Neuronal stem cell (in vitro differentiated cells): ENCODE results near the gene AATK.
A peak's percentile ranks its signal among the peaks of the same experiment; 100 is the strongest.

ENCODE experiments used
- DNase-seq: peaks from one replicate; pipeline ENCODE4 v3.0.0-alpha.2; 2013; ENCODE audit warnings: low spot score
- H2AFZ ChIP-seq: one replicate; pipeline ENCODE4 v1.6.1; 2013; ENCODE audit warnings: mild to moderate bottlenecking, low read length, inconsistent platforms
- H2AK5ac ChIP-seq: 2 replicates; pipeline ENCODE4 v1.6.1; 2013; ENCODE audit warnings: low read depth, mild to moderate bottlenecking, inconsistent platforms, low read length, moderate library complexity, mixed read lengths
- H2BK120ac ChIP-seq: 2 replicates; pipeline ENCODE4 v1.6.1; 2013; ENCODE audit warnings: low read depth, mild to moderate bottlenecking, inconsistent platforms, low read length, moderate library complexity, mixed read lengths
- H2BK12ac ChIP-seq: one replicate; pipeline ENCODE4 v1.6.1; 2013; ENCODE audit warnings: low read length, inconsistent platforms
- H2BK15ac ChIP-seq: 2 replicates; pipeline ENCODE4 v1.6.1; 2013; ENCODE audit warnings: mild to moderate bottlenecking, low read length, inconsistent platforms, mixed read lengths
- H2BK5ac ChIP-seq: one replicate; pipeline ENCODE4 v1.6.1; 2013; ENCODE audit warnings: inconsistent platforms, mild to moderate bottlenecking, low read length, moderate library complexity
- H3K14ac ChIP-seq: one replicate; pipeline ENCODE4 v1.6.1; 2013; ENCODE audit warnings: low read length, inconsistent platforms
- H3K18ac ChIP-seq: 2 replicates; pipeline ENCODE4 v1.6.1; 2013; ENCODE audit warnings: low read length, inconsistent platforms
- H3K23ac ChIP-seq: 2 replicates; pipeline ENCODE4 v1.6.1; 2013; ENCODE audit warnings: low read depth, mild to moderate bottlenecking, mixed read lengths, low read length, inconsistent platforms; ENCODE audit not compliant: poor library complexity
- H3K27ac ChIP-seq: replicated peaks from 3 replicates; pipeline ENCODE4 v1.5.1; 2013; ENCODE audit warnings: low read length, inconsistent platforms
- H3K27me3 ChIP-seq, 3 experiments: 2 replicates each; pipeline ENCODE4 v1.6.1; 2013; ENCODE audit warnings: low read length in 3 of 3, mild to moderate bottlenecking in 2 of 3, inconsistent platforms in 1 of 3, low read depth in 1 of 3, mixed read lengths in 1 of 3, moderate library complexity in 1 of 3; ENCODE audit not compliant: control insufficient read depth in 3 of 3, insufficient read depth in 3 of 3
- H3K36me3 ChIP-seq, 2 donors: replicated peaks in 1 of 2; 2 replicates each; pipeline ENCODE4 v1.6.1; 2013; ENCODE audit warnings: low read length in 2 of 2; ENCODE audit not compliant: control insufficient read depth in 2 of 2, insufficient read depth in 2 of 2
- H3K4ac ChIP-seq: 2 replicates; pipeline ENCODE4 v1.6.1; 2013; ENCODE audit warnings: inconsistent platforms, mild to moderate bottlenecking, low read length, moderate library complexity
- H3K4me1 ChIP-seq, 2 donors: 1 replicate in 1 of 2; 2 replicates in 1 of 2; pipeline ENCODE4 v1.6.1; 2013; ENCODE audit warnings: low read length in 2 of 2, low read depth in 1 of 2; ENCODE audit not compliant: control insufficient read depth in 2 of 2, insufficient read depth in 1 of 2
- H3K4me2 ChIP-seq: one replicate; pipeline ENCODE4 v1.6.1; 2013; ENCODE audit warnings: mild to moderate bottlenecking, low read length, inconsistent platforms; ENCODE audit not compliant: insufficient read depth, poor library complexity, severe bottlenecking
- H3K4me3 ChIP-seq, 2 donors: 2 replicates each; pipeline ENCODE4 v1.5.1; 2013; ENCODE audit warnings: low read length in 2 of 2, mild to moderate bottlenecking in 2 of 2, inconsistent platforms in 1 of 2, moderate library complexity in 1 of 2
- H3K79me1 ChIP-seq: one replicate; pipeline ENCODE4 v1.6.1; 2013; ENCODE audit warnings: low read depth, mild to moderate bottlenecking, inconsistent platforms, low read length, moderate library complexity
- H3K9ac ChIP-seq: one replicate; pipeline ENCODE4 v1.6.1; 2013; ENCODE audit warnings: mild to moderate bottlenecking, low read depth, low read length, inconsistent platforms; ENCODE audit not compliant: poor library complexity
- H3K9me3 ChIP-seq, 2 donors: replicated peaks in 1 of 2; 2 replicates each; pipeline versions ENCODE3 to v1.6.1; 2013; ENCODE audit warnings: low read length in 2 of 2, mild to moderate bottlenecking in 2 of 2, inconsistent platforms in 1 of 2, low read depth in 1 of 2, mixed read lengths in 1 of 2, moderate library complexity in 1 of 2; ENCODE audit not compliant: control insufficient read depth in 2 of 2, insufficient read depth in 1 of 2
- H4K8ac ChIP-seq: one replicate; pipeline ENCODE4 v1.6.1; 2013; ENCODE audit warnings: low read depth, mild to moderate bottlenecking, inconsistent platforms, low read length, moderate library complexity
- H4K91ac ChIP-seq: one replicate; pipeline ENCODE4 v1.6.1; 2013; ENCODE audit warnings: low read length, low read depth, mild to moderate bottlenecking, inconsistent platforms; ENCODE audit not compliant: poor library complexity
- WGBS, 2 donors: extraction: QIAGEN DNeasy Blood & Tissue Kit; methylation state at CpG; one replicate each; pipeline ENCODE4 v1.1.7; 2013; ENCODE audit warnings: missing lambda C conversion rate in 2 of 2, mixed read lengths in 1 of 2; ENCODE audit not compliant: insufficient read length in 2 of 2, insufficient replicate concordance in 1 of 2; ENCODE audit errors: extremely low coverage in 2 of 2; 5-methylcytosine and 5-hydroxymethylcytosine counted together

AATK gene

GRCh38 chr17:81181811-81182185, 15.8 kb upstream of the AATK start:
- H2AK5ac ChIP-seq: peak overlapping the region; percentile 95
- peaks cover 4% of the 10 kb centered on the region for H3K79me1 ChIP-seq
- no peak overlapping the region for H3K27ac ChIP-seq
- H2BK12ac ChIP-seq: peak overlapping the region; percentile 73
- H2BK5ac ChIP-seq: no peak overlapping the region
- DNase-seq: no peak
- no peak overlapping the region for H2BK15ac ChIP-seq
- no peak overlapping the region for H3K9ac ChIP-seq
- no CpG with 5 or more reads among the region's 19 CpGs for WGBS, 2 donors
- H2AFZ ChIP-seq: no peak overlapping the region
- no peak overlapping the region for H3K4ac ChIP-seq
- no peak overlapping the region for H3K4me3 ChIP-seq
- H3K36me3 ChIP-seq: no peaks in the 10 kb centered on the region
- H3K9me3 ChIP-seq: peaks cover 0 to 4% of the 10 kb centered on the region in 2 donors
- H4K91ac ChIP-seq: no peak overlapping the region
- peak overlapping the region; percentile 71 for H3K18ac ChIP-seq
- H3K4me1 ChIP-seq: peaks cover 0 to 3% of the 10 kb centered on the region in 2 donors
- no peak overlapping the region for H3K4me2 ChIP-seq
- no peak overlapping the region for H2BK120ac ChIP-seq
- H3K23ac ChIP-seq: peak overlapping the region; percentile 20
- no peak overlapping the region for H4K8ac ChIP-seq
- H3K27me3 ChIP-seq: no peaks in the 10 kb centered on the region
- H3K14ac ChIP-seq: no peak overlapping the region

- H2BK5ac ChIP-seq: no peak overlapping the region
- H3K4ac ChIP-seq: peak overlapping the region; percentile 11
- peak overlapping the region; percentile 49 for H2BK15ac ChIP-seq
- no peak for DNase-seq
- H3K9me3 ChIP-seq: peaks cover 0 to 4% of the 10 kb centered on the region in 2 donors
- no peak overlapping the region for H3K27ac ChIP-seq
- H3K18ac ChIP-seq: peak overlapping the region; percentile 87
- H2BK120ac ChIP-seq: no peak overlapping the region
- no peak overlapping the region for H2AFZ ChIP-seq
- H3K14ac ChIP-seq: no peak overlapping the region
- H4K8ac ChIP-seq: peak overlapping the region; percentile 65
- H2AK5ac ChIP-seq: peak overlapping the region; percentile 95
- peaks cover 4% of the 10 kb centered on the region for H3K79me1 ChIP-seq
- peak overlapping the region; percentile 9 for H3K9ac ChIP-seq
- H3K4me3 ChIP-seq: no peak overlapping the region
- no peaks in the 10 kb centered on the region for H3K27me3 ChIP-seq
- no peak overlapping the region for H3K4me2 ChIP-seq
- H3K23ac ChIP-seq: peak overlapping the region; percentile 89
- H4K91ac ChIP-seq: no peak overlapping the region
- H3K4me1 ChIP-seq: peaks cover 0 to 3% of the 10 kb centered on the region in 2 donors
- peak overlapping the region; percentile 73 for H2BK12ac ChIP-seq
- H3K36me3 ChIP-seq: no peaks in the 10 kb centered on the region
- WGBS, 2 donors: no CpG with 5 or more reads among the region's 49 CpGs
Measured at GRCh38 chr17:81180836-81181810, 15.1 kb upstream of the AATK start.

- H3K23ac ChIP-seq: no peak overlapping the region
- peak overlapping the region; percentile 80 for H3K18ac ChIP-seq
- H3K27me3 ChIP-seq: no peaks in the 10 kb centered on the region
- H3K79me1 ChIP-seq: peaks cover 4% of the 10 kb centered on the region
- no peak overlapping the region for H3K27ac ChIP-seq
- WGBS, 2 donors: no CpG with 5 or more reads among the region's 12 CpGs
- no peak overlapping the region for H3K4me3 ChIP-seq
- no peak overlapping the region for H2BK15ac ChIP-seq
- H3K9me3 ChIP-seq: peaks cover 3 to 7% of the 10 kb centered on the region in 2 donors
- no peak overlapping the region for H3K14ac ChIP-seq
- H2BK5ac ChIP-seq: no peak overlapping the region
- no peak overlapping the region for H2BK12ac ChIP-seq
- H2AFZ ChIP-seq: peak overlapping the region; percentile 7
- no peak overlapping the region for H4K91ac ChIP-seq
- peak overlapping the region; percentile 83 for H2AK5ac ChIP-seq
- no peak overlapping the region for H2BK120ac ChIP-seq
- H3K4me1 ChIP-seq: peaks cover 0 to 3% of the 10 kb centered on the region in 2 donors
- H3K4me2 ChIP-seq: no peak overlapping the region
- no peak for DNase-seq
- no peak overlapping the region for H3K9ac ChIP-seq
- no peak overlapping the region for H4K8ac ChIP-seq
- H3K4ac ChIP-seq: peak overlapping the region; percentile 53
- H3K36me3 ChIP-seq: no peaks in the 10 kb centered on the region
Measured at GRCh38 chr17:81179861-81180260, 13.8 kb upstream of the AATK start.

GRCh38 chr17:81179220-81179619, 13.2 kb upstream of the AATK start:
- Histone ChIP-seq H3K9ac (no peak overlapping the region), H2BK15ac (no peak overlapping the region), H2BK120ac (no peak overlapping the region), H3K14ac (no peak overlapping the region), H2AK5ac (peak overlapping the region; percentile 79), H3K36me3 (no peaks in the 10 kb centered on the region), H3K4me3 (no peak overlapping the region), H3K4me1 (no peaks in the 10 kb centered on the region), H3K23ac (no peak overlapping the region), H3K9me3 (peaks cover 3 to 7% of the 10 kb centered on the region in 2 donors), H4K91ac (no peak overlapping the region), H2BK12ac (peak overlapping the region; percentile 58), H3K4me2 (no peak overlapping the region), H2BK5ac (peak overlapping the region; percentile 24), H3K79me1 (peaks cover 4% of the 10 kb centered on the region), H3K27me3 (no peaks in the 10 kb centered on the region), H3K27ac (no peak overlapping the region), H4K8ac (no peak overlapping the region), H2AFZ (no peak overlapping the region), H3K18ac (peak overlapping the region; percentile 80), H3K4ac (no peak overlapping the region)
- DNase-seq: no peak
- no CpG with 5 or more reads among the region's 9 CpGs for WGBS, 2 donors
